HG02610 (cell line): Measurements from ENCODE around the gene LIPH.

Experiments used
- ATAC-seq: cut with Tn5 transposase; IDR thresholded peaks from one replicate; pipeline ENCODE4 v1.9.1; 2021; ENCODE audit warnings: mild to moderate bottlenecking, moderate library complexity; ENCODE audit not compliant: unreplicated experiment

The LIPH gene

GRCh38 chr3:185549122-185549521, 3.3 kb downstream of the LIPH start:
- ATAC-seq: no peak

- no peak for ATAC-seq
These were observed 11.7 kb downstream of the LIPH start for GRCh38 chr3:185540695-185541094.

- no peak for ATAC-seq
These were observed 12.5 kb downstream of the LIPH start for GRCh38 chr3:185539934-185540333.

GRCh38 chr3:185537369-185537970, 14.9 kb downstream of the LIPH start:
- ATAC-seq: peak; percentile 98

- ATAC-seq: no peak
These were observed 17.9 kb downstream of the LIPH start for GRCh38 chr3:185534511-185534910.

- no peak for ATAC-seq
These were observed 19.5 kb downstream of the LIPH start for GRCh38 chr3:185532901-185533300.

- no peak for ATAC-seq
These were observed 21.5 kb downstream of the LIPH start for GRCh38 chr3:185530856-185531255.

GRCh38 chr3:185528532-185528931, 23.9 kb downstream of the LIPH start:
- ATAC-seq: no peak

GRCh38 chr3:185527364-185527763, 25.0 kb downstream of the LIPH start:
- ATAC-seq: no peak

GRCh38 chr3:185526349-185526951, 25.9 kb downstream of the LIPH start:
- no peak for ATAC-seq

- no peak for ATAC-seq
These were observed 30.8 kb downstream of the LIPH start for GRCh38 chr3:185521349-185522138.

- ATAC-seq: no peak
These were observed 33.4 kb downstream of the LIPH start for GRCh38 chr3:185519021-185519420.

GRCh38 chr3:185517387-185518130, 34.8 kb downstream of the LIPH start:
- no peak for ATAC-seq

GRCh38 chr3:185511711-185512110, 40.7 kb downstream of the LIPH start:
- no peak for ATAC-seq

- no peak for ATAC-seq
These were observed 43.9 kb downstream of the LIPH start for GRCh38 chr3:185508335-185508991.

GRCh38 chr3:185507883-185508282, 44.5 kb downstream of the LIPH start:
- no peak for ATAC-seq

GRCh38 chr3:185504636-185505035, 47.8 kb downstream of the LIPH start:
- no peak for ATAC-seq

- no peak for ATAC-seq
These were observed 48.9 kb downstream of the LIPH start for GRCh38 chr3:185503521-185503920.

GRCh38 chr3:185502987-185503386, 49.4 kb downstream of the LIPH start:
- no peak for ATAC-seq

- ATAC-seq: peak; percentile 97
These were observed 53.6 kb downstream of the LIPH start, which contains the start of gene TMEM41A for GRCh38 chr3:185498503-185499396. Gene TMEM41A, minus strand, starts transcription at chr3:185499035. Its CDS starts 74 bp downstream, at chr3:185498961.
